ENCODE measurements around the gene FAM200B.

- no peak for TF ChIP-seq ELF1 (IDR thresholded peaks at IDR 0.05)
- no peak for TF ChIP-seq JUND (IDR thresholded peaks at IDR 0.05)
- TF ChIP-seq MXI1 (IDR thresholded peaks at IDR 0.05; ENCODE audit: low read depth, low read length): no peak
Observed at GRCh38 chr4:15714646-15715435, 33.2 kb downstream of the FAM200B start.
